Measurements from ENCODE around the gene BTLA. TPM values are rescaled to one million over a fixed set of nuclear protein-coding genes. Genes with fewer than 3 reads are reported as not detected.

BTLA gene
- total and polyA plus RNA-seq, 10 of the 15 experiments (the other 5 are each of a cell fraction or from before 2014, with no cell fraction given): 55.4 to 134 (median 84.2) TPM

- no peak for TF ChIP-seq BCLAF1 (IDR thresholded peaks at IDR 0.05)
- TF ChIP-seq BACH1 (IDR thresholded peaks at IDR 0.05; ENCODE audit: borderline replicate concordance): no peak; the same call in 1 of the 2 replicates
- peak; percentile 29; the same call in 1 of the 2 replicates for TF ChIP-seq PKNOX1 (IDR thresholded peaks at IDR 0.05)
- TF ChIP-seq TCF3 (IDR thresholded peaks at IDR 0.05; ENCODE audit: borderline replicate concordance, insufficient read depth, low read depth, low read length): no peak
- TF ChIP-seq ATF2 (IDR thresholded peaks at IDR 0.05; ENCODE audit: low read length): peak; percentile 97
- no peak for TF ChIP-seq SREBF2 (IDR thresholded peaks at IDR 0.05; ENCODE audit: low read length)
- TF ChIP-seq SMAD1 (IDR thresholded peaks at IDR 0.05; ENCODE audit: low read depth, partially characterized antibody): peak; percentile 85
- no peak for TF ChIP-seq POLR2A (IDR thresholded peaks at IDR 0.05; ENCODE audit: low read depth, low read length)
- no peak for TF ChIP-seq STAT1 (conservative IDR thresholded peaks at IDR 0.05)
- no peak for TF ChIP-seq CHD1 (IDR thresholded peaks at IDR 0.05; ENCODE audit: low read depth, low read length)
- no peak for TF ChIP-seq HCFC1 (IDR thresholded peaks at IDR 0.05; ENCODE audit: low read length)
- TF ChIP-seq, protein P1, sequence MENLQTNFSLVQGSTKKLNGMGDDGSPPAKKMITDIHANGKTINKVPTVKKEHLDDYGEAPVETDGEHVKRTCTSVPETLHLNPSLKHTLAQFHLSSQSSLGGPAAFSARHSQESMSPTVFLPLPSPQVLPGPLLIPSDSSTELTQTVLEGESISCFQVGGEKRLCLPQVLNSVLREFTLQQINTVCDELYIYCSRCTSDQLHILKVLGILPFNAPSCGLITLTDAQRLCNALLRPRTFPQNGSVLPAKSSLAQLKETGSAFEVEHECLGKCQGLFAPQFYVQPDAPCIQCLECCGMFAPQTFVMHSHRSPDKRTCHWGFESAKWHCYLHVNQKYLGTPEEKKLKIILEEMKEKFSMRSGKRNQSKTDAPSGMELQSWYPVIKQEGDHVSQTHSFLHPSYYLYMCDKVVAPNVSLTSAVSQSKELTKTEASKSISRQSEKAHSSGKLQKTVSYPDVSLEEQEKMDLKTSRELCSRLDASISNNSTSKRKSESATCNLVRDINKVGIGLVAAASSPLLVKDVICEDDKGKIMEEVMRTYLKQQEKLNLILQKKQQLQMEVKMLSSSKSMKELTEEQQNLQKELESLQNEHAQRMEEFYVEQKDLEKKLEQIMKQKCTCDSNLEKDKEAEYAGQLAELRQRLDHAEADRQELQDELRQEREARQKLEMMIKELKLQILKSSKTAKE (IDR thresholded peaks at IDR 0.05; ENCODE audit: low read depth, poor library complexity, severe bottlenecking): peak; percentile 53
- TF ChIP-seq NR2C2 (IDR thresholded peaks at IDR 0.05; ENCODE audit: borderline replicate concordance, control insufficient read depth, insufficient read length, low read depth): no peak
- TF ChIP-seq, protein P2, sequence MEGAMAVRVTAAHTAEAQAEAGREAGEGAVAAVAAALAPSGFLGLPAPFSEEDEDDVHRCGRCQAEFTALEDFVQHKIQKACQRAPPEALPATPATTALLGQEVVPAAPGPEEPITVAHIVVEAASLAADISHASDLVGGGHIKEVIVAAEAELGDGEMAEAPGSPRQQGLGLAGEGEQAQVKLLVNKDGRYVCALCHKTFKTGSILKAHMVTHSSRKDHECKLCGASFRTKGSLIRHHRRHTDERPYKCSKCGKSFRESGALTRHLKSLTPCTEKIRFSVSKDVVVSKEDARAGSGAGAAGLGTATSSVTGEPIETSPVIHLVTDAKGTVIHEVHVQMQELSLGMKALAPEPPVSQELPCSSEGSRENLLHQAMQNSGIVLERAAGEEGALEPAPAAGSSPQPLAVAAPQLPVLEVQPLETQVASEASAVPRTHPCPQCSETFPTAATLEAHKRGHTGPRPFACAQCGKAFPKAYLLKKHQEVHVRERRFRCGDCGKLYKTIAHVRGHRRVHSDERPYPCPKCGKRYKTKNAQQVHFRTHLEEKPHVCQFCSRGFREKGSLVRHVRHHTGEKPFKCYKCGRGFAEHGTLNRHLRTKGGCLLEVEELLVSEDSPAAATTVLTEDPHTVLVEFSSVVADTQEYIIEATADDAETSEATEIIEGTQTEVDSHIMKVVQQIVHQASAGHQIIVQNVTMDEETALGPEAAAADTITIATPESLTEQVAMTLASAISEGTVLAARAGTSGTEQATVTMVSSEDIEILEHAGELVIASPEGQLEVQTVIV (IDR thresholded peaks at IDR 0.05; ENCODE audit: borderline replicate concordance, partially characterized antibody): no peak
- TF ChIP-seq EZH2 (IDR thresholded peaks at IDR 0.05; ENCODE audit: borderline replicate concordance, control insufficient read depth, low read depth, low read length): no peak
- TF ChIP-seq, protein P3, sequence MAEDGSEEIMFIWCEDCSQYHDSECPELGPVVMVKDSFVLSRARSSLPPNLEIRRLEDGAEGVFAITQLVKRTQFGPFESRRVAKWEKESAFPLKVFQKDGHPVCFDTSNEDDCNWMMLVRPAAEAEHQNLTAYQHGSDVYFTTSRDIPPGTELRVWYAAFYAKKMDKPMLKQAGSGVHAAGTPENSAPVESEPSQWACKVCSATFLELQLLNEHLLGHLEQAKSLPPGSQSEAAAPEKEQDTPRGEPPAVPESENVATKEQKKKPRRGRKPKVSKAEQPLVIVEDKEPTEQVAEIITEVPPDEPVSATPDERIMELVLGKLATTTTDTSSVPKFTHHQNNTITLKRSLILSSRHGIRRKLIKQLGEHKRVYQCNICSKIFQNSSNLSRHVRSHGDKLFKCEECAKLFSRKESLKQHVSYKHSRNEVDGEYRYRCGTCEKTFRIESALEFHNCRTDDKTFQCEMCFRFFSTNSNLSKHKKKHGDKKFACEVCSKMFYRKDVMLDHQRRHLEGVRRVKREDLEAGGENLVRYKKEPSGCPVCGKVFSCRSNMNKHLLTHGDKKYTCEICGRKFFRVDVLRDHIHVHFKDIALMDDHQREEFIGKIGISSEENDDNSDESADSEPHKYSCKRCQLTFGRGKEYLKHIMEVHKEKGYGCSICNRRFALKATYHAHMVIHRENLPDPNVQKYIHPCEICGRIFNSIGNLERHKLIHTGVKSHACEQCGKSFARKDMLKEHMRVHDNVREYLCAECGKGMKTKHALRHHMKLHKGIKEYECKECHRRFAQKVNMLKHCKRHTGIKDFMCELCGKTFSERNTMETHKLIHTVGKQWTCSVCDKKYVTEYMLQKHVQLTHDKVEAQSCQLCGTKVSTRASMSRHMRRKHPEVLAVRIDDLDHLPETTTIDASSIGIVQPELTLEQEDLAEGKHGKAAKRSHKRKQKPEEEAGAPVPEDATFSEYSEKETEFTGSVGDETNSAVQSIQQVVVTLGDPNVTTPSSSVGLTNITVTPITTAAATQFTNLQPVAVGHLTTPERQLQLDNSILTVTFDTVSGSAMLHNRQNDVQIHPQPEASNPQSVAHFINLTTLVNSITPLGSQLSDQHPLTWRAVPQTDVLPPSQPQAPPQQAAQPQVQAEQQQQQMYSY (CRISPR knock-in tag; IDR thresholded peaks at IDR 0.05): no peak
These were observed 43.1 kb downstream of the BTLA start (continued) for GRCh38 chr3:112456147-112456546.
